Neural progenitor cell (in vitro differentiated cells): ENCODE data around the gene FBN2.

ENCODE experiments used
- CTCF ChIP-seq: fragments of 200-600 bp; sonication (generic); IDR thresholded peaks from 2 replicates; pipeline ENCODE4 v1.5.1; 2017; ENCODE audit warnings: antibody characterized with exemption, mild to moderate bottlenecking
- EZH2 ChIP-seq: fragments of 200-600 bp; sonication (generic); IDR thresholded peaks from 2 replicates; pipeline ENCODE4 v1.6.1; 2017; ENCODE audit warnings: antibody characterized with exemption, mild to moderate bottlenecking, moderate library complexity
- EZH2phosphoT487 ChIP-seq: fragments of 200-600 bp; sonication (generic); IDR thresholded peaks from 2 replicates; pipeline ENCODE4 v1.6.1; 2017; ENCODE audit warnings: antibody characterized with exemption

- no peak for TF ChIP-seq CTCF
- TF ChIP-seq EZH2 = no peak
- no peak for TF ChIP-seq EZH2phosphoT487
Measured at GRCh38 chr5:128537221-128537999, 635 bp downstream of the FBN2 start.
